GM18858 (cell line): Measurements from ENCODE around the gene ZFP92.
"Not testable (repeated sequence)": the region's sequence is repeated elsewhere in the genome, so short reads cannot be mapped to it uniquely, and the experiment has no call there.

Experiments
- ATAC-seq: cut with Tn5 transposase; IDR thresholded peaks from one replicate; pipeline ENCODE4 v1.9.1; 2021; ENCODE audit not compliant: unreplicated experiment

ZFP92 gene

GRCh38 chrX:153384973-153385372 is 26.3 kb upstream of the ZFP92 start:
- ATAC-seq, result not testable (repeated sequence)

DNA sequence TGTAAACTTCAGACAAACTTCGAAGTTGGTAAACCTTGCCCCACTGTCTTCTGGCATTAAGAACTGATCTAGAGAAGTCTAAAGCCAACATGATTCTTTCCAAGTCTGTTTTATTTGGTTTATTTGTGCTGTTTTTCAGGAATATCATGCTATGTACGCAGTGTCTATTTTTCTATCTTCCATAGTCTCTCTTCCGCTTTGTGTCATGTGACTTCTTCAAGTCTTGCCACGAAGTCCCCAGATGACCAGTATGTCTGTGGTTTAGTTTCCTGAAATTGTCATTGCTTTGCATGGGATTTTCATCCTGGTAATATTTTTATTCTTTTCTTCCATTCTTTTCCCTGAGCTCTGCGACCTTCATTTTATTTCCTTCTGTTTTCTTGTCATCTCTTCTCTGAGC is 25.2 kb upstream of the ZFP92 start:
- no peak for ATAC-seq

- no peak for ATAC-seq
Measured at GRCh38 chrX:153387345-153387744, 23.9 kb upstream of the ZFP92 start.

DNA sequence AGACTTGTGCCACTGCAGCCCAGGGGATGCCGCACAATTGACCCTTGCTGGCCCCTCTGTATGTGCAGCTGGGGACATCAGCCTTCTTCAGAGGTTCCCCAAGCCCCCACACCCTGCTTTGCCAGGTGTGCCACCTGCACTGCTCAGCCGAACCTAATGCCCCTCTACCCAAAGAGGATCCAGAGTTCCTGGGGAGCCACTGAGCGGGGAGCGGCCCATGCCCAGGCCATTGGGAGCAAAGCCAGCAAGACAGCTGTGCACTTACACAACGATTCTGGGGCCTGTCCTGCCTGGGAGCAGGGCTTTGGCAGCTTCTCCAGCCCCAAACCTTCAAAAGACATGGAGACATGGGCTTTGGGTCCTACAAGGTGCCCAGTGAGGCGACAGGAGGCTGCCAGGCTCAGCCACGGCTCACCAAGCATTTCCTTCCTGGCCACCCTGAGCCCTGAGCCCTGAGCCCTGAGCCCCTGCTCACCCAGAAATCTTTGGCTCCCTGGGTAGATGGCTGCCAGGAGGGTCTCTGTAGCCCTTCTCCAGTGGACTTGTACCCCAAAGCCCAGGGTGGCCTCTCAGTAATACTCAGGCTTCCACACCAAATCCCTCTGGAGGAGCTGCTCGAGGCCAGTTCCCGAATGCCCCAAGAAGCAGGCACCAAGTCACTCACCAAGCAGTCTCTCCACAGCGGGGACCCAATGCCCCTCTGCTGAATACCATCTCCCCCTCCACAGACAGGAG is 23.1 kb upstream of the ZFP92 start:
- ATAC-seq, result no peak

GRCh38 chrX:153388722-153389459 is 22.4 kb upstream of the ZFP92 start:
- ATAC-seq, result no peak

DNA sequence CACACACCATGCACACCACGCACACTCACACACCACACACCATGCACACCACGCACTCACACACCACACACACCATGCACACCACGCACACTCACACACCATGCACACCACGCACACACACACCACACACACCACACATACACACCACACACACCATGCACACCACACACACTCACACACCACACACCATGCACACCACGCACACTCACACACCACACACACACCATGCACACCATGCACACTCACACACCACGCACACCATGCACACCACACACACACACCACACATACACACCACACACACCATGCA is 21.9 kb upstream of the ZFP92 start:
- ATAC-seq, result not testable (repeated sequence)

GRCh38 chrX:153392642-153393321 is 18.5 kb upstream of the ZFP92 start:
- no peak for ATAC-seq

DNA sequence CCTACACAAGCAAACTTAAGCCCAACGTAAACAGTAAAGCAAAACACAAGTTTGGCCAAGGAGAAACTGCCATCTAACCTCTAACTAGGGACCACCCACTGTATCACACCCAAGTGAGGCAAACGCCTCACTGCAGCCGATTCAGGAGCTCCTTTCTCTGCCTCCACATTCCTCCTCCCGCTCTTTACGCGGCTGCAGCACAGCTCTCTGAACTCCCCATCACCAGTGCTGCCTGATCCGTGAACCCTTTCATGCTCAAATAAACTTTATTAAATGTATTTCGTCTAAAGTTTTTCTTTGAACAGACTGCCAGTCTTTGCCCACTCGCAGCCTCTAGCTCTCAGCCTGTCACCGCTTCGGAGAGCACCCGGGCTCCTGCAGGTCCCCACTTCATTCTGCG is 16.7 kb upstream of the ZFP92 start:
- no peak for ATAC-seq

DNA sequence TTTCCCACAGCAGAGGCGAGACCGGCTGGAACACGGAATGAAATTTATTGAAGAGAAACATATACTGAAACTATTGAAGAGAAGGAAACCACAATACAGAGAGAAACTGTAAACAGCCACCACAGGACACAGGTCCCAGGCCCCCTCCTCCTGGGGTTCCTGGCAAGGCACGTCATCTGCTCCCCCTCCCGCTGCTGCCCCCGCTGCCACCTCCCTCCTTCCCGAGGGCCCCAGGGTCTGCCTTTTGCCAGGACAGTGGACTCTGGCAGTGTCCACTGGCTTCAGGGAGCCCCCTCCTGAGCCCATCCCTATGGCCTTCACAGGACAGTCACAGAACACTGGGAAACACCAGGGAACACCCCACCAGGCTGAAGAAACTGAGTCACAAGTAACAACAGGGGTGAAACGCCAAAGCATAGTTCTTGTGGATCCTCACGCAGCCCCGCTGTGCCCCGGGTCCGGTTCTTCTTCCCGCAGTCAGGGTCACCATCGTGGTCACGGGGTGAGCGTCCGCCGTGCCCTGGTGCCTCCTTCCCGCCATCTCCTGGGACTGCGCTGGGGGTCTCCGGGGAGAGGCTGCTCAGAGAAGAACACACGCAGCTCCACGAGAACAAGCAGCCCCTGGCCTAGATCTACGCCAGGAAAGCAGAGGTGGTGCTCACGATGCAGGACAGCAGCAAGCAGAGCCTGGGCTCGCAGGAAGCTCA is 15.5 kb upstream of the ZFP92 start:
- ATAC-seq, result no peak

- no peak for ATAC-seq
Measured at GRCh38 chrX:153396320-153397195, 14.7 kb upstream of the ZFP92 start.

DNA sequence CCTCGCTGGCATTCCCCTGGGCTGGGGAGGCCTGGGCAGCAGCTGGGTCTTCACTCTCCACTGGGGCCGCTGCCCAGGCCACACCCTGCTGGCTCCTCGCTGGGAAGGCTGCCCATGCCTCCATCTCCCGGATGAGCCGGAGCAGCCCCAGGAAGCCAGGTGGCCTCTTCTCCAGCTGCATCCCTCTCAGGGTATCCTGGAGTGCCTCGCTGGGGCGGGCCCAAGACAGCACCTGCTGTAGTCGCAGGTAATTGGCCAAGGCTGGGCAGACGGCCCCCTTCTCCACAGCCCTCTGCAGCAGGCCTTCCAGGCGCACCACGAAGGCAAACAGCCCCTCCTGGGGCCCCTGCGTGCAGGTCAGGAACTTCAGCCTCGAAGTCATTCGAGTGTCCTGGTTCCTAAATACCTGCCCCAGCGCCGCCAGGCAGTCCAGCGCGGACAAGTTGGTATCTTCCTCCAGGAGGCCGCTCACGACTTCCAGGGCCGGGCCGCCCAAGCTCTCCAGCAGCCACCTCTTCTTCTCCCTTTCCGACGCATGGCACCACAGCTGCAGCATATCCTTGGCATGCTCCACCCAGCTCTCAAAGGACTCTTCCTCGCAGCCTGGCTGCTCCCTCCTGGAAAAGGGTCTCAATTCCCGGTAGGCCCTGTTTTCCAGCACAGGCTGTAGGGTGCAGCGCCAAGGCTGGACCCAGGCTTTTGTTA is 13.9 kb upstream of the ZFP92 start:
- no peak for ATAC-seq

GRCh38 chrX:153398275-153398960 is 12.9 kb upstream of the ZFP92 start:
- ATAC-seq, result no peak

GRCh38 chrX:153400146-153401132 is 10.8 kb upstream of the ZFP92 start:
- ATAC-seq, result no peak

- ATAC-seq, result no peak
Measured at GRCh38 chrX:153401133-153401764, 10.0 kb upstream of the ZFP92 start, which contains the start of gene PNMA6E. Gene PNMA6E, minus strand, starts transcription at chrX:153401350. Its CDS starts 2,501 bp downstream, at chrX:153398849.

DNA sequence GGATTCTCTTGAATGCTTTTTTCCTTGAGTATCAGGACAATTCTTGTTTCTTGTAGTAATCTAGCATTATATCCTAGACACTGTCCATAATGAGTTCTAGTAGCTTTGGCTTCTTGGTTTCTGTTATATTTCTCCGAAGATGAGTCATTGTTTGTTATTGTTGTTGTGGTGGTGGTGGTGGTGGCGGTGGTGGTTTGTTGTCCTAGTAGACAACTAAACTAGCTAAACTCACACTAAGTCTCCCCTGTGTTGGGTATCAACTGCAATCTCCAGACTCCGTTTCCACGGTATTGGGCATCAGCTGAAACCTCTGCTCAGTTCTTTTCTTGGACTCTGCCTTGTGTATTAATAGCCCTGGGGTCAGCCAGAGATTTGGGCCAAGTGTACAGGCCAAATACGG is 6.9 kb upstream of the ZFP92 start:
- not testable (repeated sequence) for ATAC-seq

- ATAC-seq, result no peak
Measured at GRCh38 chrX:153405426-153405825, 5.8 kb upstream of the ZFP92 start.

DNA sequence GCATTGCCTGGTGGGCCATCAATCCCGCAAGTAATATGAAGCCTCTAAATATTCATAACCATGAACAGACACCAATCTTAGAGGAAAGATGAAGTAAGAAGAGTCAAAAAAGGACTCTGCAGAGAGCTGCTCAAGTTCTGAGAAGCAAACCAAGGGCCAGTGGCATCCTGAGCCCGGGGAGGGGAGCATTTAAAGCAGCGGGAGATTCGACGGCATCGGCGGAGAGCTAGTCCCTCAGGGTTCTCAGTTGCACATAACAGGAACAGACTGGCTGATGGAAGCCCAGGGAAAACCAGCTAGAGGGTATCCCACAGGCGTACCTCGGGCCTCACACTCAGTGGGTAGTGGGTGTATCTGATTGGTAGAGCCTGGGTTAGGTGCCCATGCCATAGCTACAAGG is 5.3 kb upstream of the ZFP92 start:
- ATAC-seq, result no peak

DNA sequence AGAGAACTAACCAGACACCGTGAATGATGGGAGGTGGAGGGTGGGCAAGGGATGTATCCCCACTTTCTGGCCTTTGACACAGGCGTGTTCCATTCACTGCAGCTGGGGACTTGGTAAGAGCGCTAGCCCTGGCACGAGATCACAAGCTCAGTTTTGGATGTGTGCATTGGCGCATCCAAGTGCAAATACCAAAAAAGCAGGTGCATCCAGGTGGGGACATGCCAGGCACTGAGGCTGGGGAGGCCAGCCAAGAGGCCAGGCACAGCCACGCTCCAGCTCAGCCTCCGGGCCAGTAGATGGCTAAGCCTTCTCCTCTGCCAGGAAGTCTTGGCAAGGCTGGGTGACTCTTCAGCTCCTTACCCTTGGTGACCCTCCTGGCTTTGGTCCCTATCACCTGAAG is 4.4 kb upstream of the ZFP92 start:
- no peak for ATAC-seq
